ENCODE measurements around the gene CCDC57.

- peak in 3 of 6 experiments; percentile 50 to 55 (median 52) for TF ChIP-seq CTCF (IDR thresholded peaks at IDR 0.05)
- peak in 3 of 4 donors; percentile 96 to 99 (median 97) for TF ChIP-seq POLR2A (IDR thresholded peaks at IDR 0.05)
Measured at GRCh38 chr17:82098169-82098938, 114.3 kb downstream of the CCDC57 start, which contains the start of gene FASN.

Measured in esophagus squamous epithelium (tissue), 4 donors.